Femur (tissue), 1 donor: ENCODE measurements around the gene MLN.

Experiments
- DNase-seq: peaks from one replicate; pipeline ENCODE4 v3.0.0-alpha.2; 2017

MLN gene

DNA sequence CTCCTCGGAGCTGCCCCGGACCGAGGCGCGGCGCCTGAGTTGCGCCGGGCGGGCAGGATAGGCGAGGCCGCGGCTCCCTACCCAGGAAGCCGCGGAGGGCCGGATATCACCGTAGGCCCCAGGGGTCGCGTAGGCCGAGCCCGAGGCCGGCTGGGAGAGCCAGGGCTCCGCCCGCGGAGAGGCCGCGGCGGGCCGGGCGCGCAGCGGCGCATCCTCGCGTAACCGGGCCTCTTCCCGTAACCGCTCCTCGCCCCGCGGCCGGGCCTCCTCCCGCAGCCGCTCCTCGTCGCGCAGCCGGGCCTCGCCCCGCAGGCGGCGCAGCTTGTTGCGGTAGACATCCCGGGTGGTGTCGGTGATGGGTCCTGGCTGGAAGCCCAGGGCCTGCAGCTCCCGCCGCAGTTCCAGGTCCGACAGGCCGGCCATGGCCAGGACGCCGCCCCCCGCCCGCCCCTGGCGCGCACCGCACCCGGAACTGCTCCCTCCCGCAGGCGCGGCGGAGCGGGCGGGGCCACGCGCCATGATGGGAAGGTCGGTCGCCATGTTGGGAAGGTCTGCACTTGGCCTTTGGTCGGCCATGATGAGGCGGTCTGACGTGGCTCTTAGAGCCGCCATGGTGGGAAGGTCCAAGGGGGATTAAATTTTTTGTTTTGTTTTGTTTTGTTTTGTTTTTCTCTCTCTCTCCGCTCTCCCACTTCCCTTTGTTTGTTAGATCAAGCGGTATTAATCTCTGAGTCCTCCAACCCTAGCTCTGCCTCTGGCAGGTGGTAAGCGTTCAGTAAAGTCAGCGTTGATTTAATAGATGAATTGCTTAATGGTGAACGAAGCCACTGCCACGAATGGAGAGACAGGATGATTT is 14.9 kb downstream of the MLN start, which contains the start of gene LEMD2:
Gene LEMD2 (minus strand): TSS at position 437 of the 856 bp plus-strand sequence. CDS start 14 bp downstream, at position 423.
- peak; percentile 97 for DNase-seq

GRCh38 chr6:33787954-33788693 is 15.7 kb downstream of the MLN start:
- DNase-seq, result peak; percentile 91

GRCh38 chr6:33787346-33787953 is 16.4 kb downstream of the MLN start:
- DNase-seq, result no peak

DNA sequence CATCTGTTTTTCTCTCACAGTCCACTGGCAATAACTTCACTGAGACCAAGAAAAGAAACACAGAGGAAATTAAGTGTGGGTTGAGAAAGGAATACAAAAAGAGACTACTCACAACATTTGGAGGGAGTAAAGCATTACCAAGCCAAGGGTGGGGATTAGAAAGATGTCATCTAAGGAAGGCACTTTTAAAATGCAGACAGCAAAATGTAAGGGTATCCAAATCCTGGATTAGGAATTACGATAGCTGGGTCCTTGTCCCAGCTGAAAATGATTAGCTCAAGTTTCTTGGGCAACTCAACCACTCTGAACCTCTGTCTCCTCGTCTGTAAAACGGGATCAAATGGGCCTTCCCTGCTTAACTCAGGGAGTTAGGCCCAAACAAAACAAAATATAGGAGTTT is 17.1 kb downstream of the MLN start:
- DNase-seq, result no peak

- no peak for DNase-seq
These were observed 18.0 kb downstream of the MLN start for GRCh38 chr6:33785778-33786177.

- no peak for DNase-seq
These were observed 19.0 kb downstream of the MLN start for GRCh38 chr6:33784787-33785186.

DNA sequence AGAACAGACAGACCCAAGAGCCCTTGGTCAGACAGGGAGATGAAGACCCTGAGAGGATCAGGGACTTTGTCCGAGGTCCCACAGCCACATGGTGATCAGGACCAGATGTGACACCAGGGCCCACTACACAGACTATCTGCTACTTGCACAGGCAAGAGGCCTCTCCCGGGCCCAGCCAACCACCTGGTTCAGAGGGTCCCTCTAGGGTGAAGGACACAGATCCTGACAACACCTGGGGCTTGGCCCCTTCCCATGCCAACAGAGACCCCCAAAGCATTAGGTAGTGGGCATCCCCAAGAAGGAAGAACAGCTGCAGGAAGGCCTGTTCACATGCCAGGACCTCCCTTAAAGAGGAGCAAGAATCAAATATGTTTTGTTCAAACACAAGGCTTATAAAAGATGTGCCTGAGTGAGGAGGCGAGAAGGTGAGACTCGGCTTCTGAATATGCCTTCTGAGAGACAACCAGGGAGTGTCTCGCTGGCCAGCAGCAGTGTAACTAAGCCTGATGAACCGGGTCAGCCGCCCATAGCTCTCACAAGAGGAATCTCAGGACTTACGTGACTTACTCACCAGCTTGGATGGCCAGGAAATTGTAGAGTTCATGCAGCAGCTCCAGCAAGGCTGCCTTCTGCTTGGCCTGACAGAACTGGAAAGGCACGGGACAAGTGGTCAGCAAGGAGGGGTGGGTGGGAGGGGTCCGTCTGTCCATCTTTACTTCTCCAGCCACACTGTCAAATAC is 19.9 kb downstream of the MLN start:
- no peak for DNase-seq

DNA sequence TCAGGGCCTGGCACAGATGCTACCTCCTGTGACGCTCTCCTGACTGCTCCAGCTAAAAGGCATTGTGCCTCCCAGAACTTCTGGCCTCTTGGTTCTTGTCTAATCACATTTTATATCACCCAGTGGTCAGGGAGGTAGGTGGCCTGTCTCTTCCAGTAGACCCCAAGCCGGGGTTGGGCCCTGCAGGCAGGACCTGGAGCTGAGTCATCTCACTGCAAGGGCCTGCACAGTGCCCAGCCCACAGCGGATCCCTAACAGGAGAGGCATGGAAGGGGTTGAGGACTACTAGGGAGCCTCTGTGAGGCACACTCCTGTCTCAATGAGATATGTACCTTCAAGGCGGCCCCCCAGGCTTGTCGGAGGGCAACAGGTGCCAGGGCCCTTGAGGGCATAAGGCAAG is 21.2 kb downstream of the MLN start:
- DNase-seq, result no peak

- no peak for DNase-seq
These were observed 22.4 kb downstream of the MLN start for GRCh38 chr6:33781131-33781975.

DNA sequence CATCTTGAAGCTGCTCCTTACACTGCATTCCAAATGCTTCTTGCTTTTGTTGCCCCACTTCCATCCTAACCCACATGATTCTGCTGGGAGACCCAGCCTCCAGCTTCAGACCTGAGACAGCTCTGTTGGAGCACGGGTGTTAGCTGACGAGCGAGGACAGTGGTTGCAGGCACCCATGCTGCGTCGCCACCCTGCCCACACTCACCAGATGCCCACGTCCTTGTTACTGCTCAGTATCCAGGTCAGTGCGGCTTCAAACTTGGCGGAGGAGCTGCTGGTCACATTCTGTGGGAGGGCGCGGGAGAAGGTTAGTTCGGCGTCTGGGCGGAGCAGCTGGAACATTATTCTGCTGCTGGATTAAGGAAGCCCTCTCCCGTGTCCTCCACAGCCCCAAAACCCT is 23.9 kb downstream of the MLN start:
- no peak for DNase-seq

- no peak for DNase-seq
These were observed 24.5 kb downstream of the MLN start for GRCh38 chr6:33779290-33779689.

- DNase-seq, result no peak
These were observed 25.2 kb downstream of the MLN start for GRCh38 chr6:33778444-33779121.

DNA sequence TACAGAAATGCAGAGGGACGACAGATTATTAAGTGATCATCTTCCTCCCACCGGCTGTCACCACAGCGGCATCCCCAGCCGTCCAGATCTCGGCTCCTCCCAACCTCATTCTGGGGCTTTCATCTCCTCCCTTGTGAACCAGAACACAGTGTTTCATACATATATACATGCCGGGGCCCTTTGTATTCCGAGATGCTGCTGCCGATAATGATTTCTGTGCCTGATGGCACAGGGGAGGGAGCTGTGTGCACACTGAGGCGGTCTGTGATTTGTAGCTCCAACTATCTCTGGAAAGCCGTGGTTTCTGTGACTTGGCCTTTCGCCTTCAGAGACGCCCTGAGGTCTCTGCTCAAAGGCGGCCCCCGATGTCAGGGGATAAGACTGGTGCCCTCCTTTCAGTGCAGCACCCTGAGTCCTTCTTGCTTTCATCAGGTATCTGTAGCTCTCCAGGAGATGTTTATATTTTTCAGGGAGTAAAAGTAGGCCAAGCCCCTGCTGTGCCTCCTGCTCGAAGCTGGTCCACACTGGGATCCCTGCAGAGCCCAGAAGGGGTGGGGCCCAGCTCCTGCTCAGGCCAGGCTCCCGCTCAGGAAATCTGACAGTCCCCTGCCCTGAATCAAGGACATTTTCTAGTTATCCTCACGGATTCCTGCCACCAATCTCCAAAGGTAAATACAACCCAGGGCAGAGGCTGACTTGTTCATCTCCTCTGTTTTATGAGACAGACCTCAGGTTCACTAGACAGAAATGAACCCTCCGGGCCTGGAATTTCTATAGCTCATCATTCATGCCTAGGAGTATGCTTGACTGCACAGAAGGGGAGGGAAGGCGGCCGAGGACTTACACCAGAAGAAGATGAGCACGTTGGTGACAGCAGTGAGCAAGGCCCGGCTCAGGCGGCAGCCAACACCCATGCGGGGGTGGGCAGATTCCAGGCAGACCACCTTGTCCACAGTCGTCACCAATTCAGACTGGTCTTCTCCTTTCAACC is 26.1 kb downstream of the MLN start:
- no peak for DNase-seq

DNA sequence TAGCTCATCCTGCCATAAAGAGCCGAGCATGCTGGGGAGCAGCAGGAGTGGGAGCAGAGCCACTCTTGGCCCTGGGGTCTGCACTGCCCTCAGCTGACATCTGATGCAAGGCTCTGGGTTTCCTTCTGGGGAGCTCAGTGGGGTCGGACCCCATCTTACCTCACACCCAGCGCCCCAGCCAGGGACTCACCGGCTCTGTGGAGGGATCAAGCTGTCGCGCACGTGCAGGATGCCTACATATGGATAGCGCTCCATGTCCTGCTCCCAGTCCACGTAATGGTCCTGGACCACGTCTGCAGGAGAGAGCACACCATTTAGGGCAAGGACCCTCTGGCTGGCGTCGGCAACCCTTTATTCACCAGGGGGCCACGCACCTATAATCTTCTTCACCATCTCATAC is 27.0 kb downstream of the MLN start:
- no peak for DNase-seq

DNA sequence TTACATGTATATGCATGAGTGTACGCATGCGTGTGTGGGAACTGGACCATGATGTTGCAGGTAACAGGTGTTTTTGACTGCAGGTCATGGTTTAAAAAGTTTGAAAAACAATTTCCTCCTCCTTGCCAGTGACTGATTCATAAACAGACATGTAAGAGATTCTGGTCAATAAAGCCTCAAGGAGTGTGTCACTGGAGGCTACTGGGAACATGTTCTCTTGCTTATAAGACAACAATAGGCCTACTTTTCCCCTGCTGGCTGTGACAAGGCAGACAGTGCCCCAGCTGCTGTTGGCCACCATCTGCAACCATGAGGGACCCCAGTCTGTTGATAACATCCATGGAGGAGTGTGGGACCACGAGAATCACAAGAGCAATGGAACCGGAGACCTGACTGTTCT is 27.6 kb downstream of the MLN start:
- DNase-seq, result no peak

DNA sequence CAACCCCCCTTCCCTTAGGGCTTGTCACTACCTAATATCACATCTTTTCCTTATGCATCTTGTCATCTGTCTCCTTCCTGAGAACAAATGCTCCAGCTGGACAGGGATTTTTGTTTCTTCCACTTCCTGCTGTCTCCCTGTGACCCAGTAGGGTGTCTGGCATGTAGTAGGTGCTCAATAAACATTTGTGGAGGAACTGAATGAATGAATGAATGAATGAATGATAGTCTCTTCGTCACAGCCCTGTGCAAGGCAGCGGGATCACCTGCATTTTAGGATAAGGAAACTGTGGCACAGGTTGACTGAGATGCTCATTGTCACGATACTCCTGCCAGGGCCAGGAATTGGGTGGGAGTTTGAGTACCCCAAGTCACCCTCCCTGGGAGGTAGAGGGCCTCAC is 29.0 kb downstream of the MLN start:
- DNase-seq, result no peak

GRCh38 chr6:33772902-33773472 is 30.8 kb downstream of the MLN start:
- no peak for DNase-seq

- no peak for DNase-seq
These were observed 31.5 kb downstream of the MLN start for GRCh38 chr6:33772082-33772830.
